ENCODE results near the gene PSMD13.

Gene PSMD13

GRCh38 chr11:210122-210802, 26.5 kb upstream of the PSMD13 start:
- H3K4me3 ChIP-seq (ENCODE audit: low read depth, low read length), result no peak overlapping the region
- no peak for DNase-seq (ENCODE audit: low read depth)
- no peak for TF ChIP-seq CTCF (IDR thresholded peaks at IDR 0.05; ENCODE audit: insufficient read depth, low read depth, low read length, missing control alignments)

GRCh38 chr11:210803-211180, 26.0 kb upstream of the PSMD13 start:
- no peak overlapping the region for H3K4me3 ChIP-seq (ENCODE audit: low read depth, low read length)
- TF ChIP-seq CTCF (IDR thresholded peaks at IDR 0.05; ENCODE audit: insufficient read depth, low read depth, low read length, missing control alignments), result no peak
- no peak for DNase-seq (ENCODE audit: low read depth)

GRCh38 chr11:211295-211694, 25.5 kb upstream of the PSMD13 start:
- no peak for TF ChIP-seq CTCF (IDR thresholded peaks at IDR 0.05; ENCODE audit: insufficient read depth, low read depth, low read length, missing control alignments)
- H3K4me3 ChIP-seq (ENCODE audit: low read depth, low read length), result no peak overlapping the region

GRCh38 chr11:211741-212140, 25.0 kb upstream of the PSMD13 start:
- no peak overlapping the region for H3K4me3 ChIP-seq (ENCODE audit: low read depth, low read length)
- no peak for TF ChIP-seq CTCF (IDR thresholded peaks at IDR 0.05; ENCODE audit: insufficient read depth, low read depth, low read length, missing control alignments)
- no peak for DNase-seq (ENCODE audit: low read depth)

More at GRCh38 chr11:211295-211694, 25.5 kb upstream of the PSMD13 start:
- DNase-seq (ENCODE audit: low read depth), result no peak

- no peak for TF ChIP-seq CTCF (IDR thresholded peaks at IDR 0.05; ENCODE audit: insufficient read depth, low read depth, low read length, missing control alignments)
- no peak for DNase-seq (ENCODE audit: low read depth)
- no peak overlapping the region for H3K4me3 ChIP-seq (ENCODE audit: low read depth, low read length)
These were observed 24.4 kb upstream of the PSMD13 start for GRCh38 chr11:212150-213100.

- H3K4me3 ChIP-seq (ENCODE audit: low read depth, low read length), result no peak overlapping the region
- no peak for DNase-seq (ENCODE audit: low read depth)
- TF ChIP-seq CTCF (IDR thresholded peaks at IDR 0.05; ENCODE audit: insufficient read depth, low read depth, low read length, missing control alignments), result no peak
These were observed 23.7 kb upstream of the PSMD13 start for GRCh38 chr11:213111-213510.

Measured in GM12865 (cell line).